Choroid plexus epithelial cell (primary cell): ENCODE results near the gene COX4I1.

Experiments used
- DNase-seq: peaks from one replicate; pipeline ENCODE4 v3.0.0-alpha.2; 2010; ENCODE audit warnings: low read depth
- H3K4me3 ChIP-seq: 2 replicates; pipeline ENCODE4 v1.5.1; 2011; ENCODE audit warnings: low read depth, mild to moderate bottlenecking, control low read depth, low read length, moderate library complexity
- TF ChIP-seq, protein P1 (sequence below): conservative IDR thresholded peaks from 2 replicates; pipeline ENCODE4 v1.5.1; 2011; ENCODE audit warnings: low read depth, mild to moderate bottlenecking, control low read depth, inconsistent platforms, low read length, moderate library complexity

The COX4I1 gene

DNA sequence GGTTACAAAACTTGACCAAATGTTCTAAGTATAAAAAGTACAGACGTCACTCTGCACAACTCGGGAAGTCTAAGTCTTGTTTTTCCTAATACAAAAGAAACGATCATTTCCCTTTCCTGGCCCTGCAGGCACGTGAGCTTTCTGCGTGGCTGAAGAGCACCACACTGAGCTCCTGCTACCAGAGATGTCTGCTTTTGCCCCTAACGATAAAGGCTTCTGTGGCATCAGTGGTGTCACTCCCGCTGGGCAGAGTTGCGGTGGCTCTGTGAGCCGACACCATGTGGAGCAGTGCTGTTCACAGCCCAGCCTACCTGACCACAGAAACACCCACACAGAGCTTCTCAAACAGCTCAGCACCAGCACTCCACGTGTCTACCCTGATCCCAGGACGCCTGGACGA lies 20.6 kb upstream of the COX4I1 start:
- H3K4me3 ChIP-seq, result no peak overlapping the region
- DNase-seq, result no peak
- TF ChIP-seq, protein P1, sequence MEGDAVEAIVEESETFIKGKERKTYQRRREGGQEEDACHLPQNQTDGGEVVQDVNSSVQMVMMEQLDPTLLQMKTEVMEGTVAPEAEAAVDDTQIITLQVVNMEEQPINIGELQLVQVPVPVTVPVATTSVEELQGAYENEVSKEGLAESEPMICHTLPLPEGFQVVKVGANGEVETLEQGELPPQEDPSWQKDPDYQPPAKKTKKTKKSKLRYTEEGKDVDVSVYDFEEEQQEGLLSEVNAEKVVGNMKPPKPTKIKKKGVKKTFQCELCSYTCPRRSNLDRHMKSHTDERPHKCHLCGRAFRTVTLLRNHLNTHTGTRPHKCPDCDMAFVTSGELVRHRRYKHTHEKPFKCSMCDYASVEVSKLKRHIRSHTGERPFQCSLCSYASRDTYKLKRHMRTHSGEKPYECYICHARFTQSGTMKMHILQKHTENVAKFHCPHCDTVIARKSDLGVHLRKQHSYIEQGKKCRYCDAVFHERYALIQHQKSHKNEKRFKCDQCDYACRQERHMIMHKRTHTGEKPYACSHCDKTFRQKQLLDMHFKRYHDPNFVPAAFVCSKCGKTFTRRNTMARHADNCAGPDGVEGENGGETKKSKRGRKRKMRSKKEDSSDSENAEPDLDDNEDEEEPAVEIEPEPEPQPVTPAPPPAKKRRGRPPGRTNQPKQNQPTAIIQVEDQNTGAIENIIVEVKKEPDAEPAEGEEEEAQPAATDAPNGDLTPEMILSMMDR, result no peak

DNA sequence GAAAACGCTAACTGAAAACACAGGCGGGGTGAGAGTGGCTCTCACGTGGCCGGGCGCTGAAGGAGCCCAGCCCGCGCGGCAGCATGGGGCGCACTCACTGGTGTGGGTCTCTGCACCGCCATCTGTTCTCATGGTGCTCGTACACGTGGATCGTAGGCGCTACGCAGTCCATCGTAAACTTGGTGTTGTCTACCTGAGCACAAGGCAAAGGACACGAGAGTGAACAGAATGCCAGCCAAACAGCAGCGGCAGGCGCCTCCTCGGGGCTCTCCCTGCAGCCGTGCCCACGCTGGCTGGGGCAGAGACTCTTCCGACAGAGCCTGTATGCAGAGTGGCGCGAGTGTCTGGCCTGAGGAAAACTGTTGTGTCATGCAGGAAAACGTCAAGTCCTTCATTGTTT lies 19.2 kb upstream of the COX4I1 start:
- no peak overlapping the region for H3K4me3 ChIP-seq
- DNase-seq, result no peak
- TF ChIP-seq, protein P1, result no peak

DNA sequence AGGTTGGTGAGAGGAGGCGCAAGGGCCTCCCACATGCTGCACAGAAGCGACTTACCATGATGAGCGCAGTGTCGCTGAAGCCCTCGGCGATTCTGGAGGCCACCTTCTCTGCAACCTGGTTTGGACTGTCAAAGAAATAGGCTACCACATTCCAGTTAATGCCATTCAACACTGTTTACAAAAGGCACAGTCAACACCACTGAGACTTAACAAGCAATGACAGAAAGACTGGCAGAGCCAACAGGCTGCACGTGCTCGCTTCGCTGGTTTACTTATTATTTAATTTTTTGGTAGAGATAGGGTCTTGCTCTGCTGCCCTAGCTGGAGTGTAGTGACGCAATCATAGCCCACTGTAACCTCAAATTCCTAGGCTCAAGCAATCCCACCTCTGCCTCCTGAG lies 18.3 kb upstream of the COX4I1 start:
- DNase-seq, result no peak
- TF ChIP-seq, protein P1, result no peak
- H3K4me3 ChIP-seq, result no peak overlapping the region

DNA sequence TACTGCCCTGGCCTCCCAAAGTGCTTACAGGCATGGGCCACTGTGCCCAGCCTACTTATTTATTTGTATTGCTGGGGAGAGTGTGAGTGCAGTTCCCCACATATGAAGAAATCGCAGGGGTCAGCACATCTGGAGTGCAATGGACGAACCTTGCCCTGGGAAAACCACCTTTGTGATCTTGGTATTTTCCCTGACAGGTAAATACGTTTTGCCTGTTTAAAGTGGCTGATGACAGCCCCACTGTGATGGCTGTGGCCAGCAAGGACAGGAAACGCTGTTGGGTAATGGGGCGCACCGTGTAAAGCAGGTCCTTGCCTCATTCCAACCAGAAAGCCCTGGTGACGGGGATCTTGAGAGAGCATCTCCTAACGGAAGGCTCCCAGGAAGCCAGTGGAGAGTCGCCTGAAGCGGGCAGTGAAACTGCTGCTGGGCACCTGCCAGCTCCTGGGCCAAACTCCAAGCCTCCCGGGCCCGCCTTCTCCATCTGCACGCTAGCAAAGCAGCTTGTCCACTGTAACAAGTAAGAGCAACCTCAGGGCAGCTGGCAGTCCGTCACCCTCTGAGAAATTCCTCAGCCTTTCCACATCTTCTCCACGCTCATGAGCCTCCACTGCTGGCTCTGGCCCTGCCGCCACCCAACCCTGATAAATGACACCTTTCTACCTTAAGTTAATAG lies 17.7 kb upstream of the COX4I1 start:
- DNase-seq, result peak; percentile 6
- TF ChIP-seq, protein P1, result no peak
- no peak overlapping the region for H3K4me3 ChIP-seq

DNA sequence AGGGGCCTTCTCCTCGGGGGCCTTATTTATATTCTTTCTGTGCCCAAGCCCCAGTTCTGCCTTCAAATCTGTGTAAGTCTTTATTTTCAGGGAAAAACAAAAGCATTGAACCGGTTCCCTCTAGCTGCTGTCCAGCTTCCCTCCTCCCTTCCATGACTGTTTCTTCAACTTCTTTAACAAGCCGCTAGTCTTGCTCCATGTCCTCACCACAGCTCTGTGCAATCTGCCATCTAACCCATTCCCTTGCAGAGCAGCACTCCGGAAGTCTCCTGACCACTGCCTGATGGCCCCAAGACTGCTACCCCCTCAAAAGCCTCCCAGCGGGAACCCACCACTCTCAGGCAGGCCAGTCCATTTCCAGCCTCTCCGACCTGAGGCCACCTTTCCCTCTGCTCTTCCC lies 17.0 kb upstream of the COX4I1 start:
- TF ChIP-seq, protein P1, result no peak
- DNase-seq, result peak; percentile 13
- no peak overlapping the region for H3K4me3 ChIP-seq

DNA sequence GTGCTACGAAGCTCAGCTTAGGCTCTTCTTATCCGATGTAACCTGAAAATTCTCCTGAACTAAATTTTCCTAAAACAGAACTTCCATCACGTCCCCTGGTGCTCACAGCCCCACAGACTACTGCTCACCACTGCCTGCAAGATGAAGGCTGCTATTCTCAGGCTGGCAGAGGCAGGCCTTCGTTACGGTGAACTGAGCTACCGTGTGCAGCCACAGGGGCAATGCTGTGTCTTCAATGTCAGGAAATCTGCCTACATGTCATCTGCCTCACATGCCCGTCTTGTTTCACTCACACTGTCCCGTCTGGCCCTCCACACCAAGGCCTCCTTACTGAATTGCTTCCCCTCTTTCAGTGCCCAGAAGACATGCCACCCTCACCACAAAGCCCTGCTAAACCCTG lies 16.1 kb upstream of the COX4I1 start:
- no peak overlapping the region for H3K4me3 ChIP-seq
- no peak for DNase-seq
- TF ChIP-seq, protein P1, result no peak

DNA sequence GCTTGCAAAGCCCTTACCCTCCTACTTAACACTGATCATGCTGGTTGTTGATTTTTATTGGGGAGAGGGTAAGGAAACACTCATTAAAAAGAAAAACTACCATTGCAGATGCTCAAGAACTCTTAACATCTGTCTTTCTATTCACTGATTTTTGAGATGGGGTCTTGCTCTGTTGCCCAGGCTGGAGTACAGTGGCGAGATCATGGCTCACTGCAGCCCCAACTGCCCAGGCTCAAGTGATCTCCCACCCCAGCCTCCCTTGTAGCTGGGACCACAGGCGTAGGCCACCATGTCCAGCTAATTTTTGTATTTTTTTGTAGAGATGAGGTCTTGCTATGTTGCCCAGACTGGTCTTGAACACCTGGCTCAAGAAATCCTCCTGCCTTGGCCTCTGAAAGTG lies 14.7 kb upstream of the COX4I1 start:
- TF ChIP-seq, protein P1, result no peak
- no peak overlapping the region for H3K4me3 ChIP-seq
- DNase-seq, result no peak
